NCI-H774 (cell line): ENCODE data around the gene CNTF.
A peak's percentile ranks its signal among the peaks of the same experiment; 100 is the strongest.

Source experiments
- DNase-seq: peaks from one replicate; lab custom pipeline; 2025; lab: John Stamatoyannopoulos, UW

The CNTF gene

DNA sequence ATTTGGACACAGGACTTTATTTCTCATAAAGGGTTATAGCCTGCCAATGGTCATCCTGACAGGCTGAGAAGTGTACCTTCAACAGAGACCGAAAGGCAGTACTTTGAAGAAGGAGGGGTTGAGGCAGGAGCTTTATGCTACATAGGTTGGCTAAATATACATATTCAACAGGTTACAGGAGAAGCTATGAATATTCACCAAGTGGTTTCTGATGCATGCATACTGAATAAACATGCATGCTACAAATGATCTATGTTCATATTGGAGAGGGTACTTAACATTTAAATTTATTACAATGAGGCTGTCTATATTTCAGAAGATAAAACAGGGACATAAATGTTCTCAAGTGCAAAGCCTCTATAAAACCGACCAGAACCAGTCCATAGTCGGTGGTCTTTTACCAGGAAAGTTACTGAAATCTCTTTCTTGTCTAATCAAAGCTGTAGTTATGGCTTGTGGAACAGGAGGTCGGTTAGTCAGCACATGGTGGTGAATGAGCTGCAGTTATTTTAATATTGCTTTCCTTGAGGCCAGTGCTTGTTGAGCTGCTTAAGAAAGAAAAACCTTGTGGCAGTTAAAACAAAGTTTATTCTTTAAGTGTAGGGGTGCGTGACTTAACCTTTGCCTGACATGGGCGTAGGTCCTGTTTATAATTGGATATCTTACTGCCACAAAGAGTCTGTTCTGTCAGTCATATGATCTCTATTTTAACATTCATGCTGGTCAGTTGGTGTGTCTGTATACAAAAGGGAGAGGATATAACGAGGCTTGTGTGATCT, 19.5 kb downstream of the CNTF start:
- DNase-seq, result no peak

DNA sequence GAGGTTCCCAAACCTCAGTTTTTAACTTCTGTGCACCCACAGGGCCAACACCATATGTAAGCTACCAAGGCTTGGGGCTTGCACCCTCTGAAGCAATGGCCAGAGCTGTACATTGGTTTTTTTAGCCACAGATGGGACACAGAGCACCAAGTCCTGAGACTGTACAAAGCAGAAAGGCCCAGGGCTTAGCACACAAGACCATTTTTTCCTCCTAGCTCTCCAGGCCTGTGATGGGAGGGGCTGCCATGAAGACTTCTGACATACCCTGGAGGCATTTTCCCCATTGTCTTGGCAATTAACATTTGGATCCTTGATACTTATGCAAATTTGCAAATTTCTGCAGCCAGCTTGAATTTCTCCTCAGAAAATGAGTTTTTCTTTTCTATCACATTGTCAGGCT, 23.4 kb downstream of the CNTF start:
- no peak for DNase-seq

DNA sequence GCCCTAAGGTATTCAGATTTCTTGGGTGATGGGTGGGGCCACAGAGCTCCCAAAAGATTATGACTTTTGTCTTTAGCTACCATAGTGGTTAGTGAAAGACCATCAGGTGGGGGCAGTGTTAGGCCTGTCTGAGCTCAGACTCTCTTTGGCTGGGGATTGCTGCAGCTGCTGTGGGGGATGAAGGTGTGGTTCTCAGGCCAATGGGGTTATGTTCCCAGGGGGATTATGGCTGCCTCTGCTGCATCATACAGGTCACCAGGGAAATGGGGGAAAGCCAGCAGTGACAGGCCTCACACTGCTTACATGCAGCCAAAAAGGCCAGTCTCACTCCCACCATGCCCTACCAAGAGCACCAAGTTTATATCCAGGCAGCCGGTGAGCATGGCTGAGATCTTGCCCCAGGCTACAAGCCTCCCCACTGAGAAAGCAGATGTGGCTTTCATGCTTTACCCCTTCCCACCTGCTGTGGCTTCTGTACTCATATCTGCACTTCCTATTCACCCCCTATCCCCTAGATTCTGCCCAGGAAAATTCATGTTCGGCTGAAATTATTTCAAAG, 24.8 kb downstream of the CNTF start:
- DNase-seq, result no peak

DNA sequence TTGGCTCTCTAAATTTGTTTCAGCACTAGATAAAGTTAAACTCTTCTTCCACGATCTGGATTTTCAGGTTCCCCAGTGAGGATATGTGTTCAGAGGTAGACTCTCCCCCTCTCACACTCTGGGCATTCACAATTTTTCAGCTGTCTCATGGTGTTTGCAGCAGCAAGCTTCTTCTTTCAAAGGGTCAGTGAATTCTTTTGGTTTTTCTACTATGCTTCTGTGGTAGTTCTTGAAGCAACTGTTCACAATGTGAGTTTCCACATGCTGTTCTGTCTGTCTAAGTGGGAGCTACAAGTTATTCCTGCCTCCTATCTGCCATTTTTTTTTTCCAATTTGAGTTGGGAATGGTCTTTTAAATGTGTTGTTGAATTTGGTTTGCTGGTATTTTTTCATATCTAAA, 25.4 kb downstream of the CNTF start:
- no peak for DNase-seq

DNA sequence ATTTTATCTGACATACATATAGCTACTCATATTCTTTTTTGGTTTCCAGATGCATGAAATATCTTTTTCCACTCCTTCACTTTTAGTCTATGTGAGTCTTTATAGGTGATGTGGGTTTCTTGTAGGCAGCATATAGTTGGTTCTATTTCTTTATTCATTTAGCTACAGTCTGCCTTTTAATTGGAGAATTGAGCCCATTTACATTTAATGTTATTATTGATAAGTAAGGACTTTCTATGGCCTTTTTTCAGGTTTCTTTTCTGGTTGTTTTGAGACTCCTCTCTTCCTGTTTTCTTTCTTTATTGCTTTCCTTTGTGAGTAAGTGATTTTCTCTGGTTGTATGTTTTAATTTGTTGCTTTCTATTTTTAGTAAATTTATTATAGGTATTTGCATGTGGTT, 27.2 kb downstream of the CNTF start:
- no peak for DNase-seq

DNA sequence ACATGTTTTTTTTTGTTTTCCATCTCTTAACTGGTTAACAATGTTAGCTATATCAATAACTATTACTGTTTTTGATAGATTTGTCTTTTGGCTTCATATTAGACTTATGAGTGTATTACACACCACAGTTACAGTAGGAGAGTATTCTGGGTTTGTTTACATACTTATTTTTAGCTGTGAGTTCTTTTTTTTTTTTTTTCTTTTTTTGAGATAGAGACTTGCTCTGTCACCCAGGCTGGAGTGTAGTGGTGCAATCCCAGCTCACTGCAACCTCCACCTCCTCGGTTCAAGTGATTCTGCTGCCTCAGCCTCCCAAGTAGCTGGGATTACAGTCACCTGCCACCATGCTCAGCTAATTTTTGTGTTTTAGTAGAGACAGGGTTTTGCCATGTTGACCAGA, 28.0 kb downstream of the CNTF start:
- no peak for DNase-seq

DNA sequence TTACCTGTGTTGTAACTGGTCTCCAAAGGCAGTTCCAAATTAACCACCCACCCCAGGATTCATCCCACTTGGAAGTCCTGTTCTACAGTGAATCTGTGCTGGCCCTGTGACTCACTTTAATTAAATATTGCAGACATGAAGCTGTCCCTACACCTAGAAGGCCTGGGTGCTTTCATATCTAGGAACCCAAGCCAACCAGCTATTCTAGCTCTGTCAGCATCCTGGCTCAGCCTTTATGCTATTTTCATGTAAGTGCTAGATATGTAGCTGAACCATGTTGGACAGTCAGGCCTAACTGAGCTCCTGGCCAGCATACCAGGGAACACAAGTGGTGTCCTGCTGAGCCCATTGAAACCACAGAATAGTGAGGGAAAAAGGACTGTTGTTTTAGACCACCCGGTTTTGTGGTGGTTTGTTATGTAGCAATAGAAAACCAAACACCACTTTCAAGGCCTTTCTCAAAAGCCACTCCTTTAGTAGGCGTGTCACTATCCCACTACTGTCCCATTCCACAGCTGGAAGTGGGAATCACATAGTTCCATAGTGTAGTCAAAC, 30.3 kb downstream of the CNTF start:
- DNase-seq, result no peak

DNA sequence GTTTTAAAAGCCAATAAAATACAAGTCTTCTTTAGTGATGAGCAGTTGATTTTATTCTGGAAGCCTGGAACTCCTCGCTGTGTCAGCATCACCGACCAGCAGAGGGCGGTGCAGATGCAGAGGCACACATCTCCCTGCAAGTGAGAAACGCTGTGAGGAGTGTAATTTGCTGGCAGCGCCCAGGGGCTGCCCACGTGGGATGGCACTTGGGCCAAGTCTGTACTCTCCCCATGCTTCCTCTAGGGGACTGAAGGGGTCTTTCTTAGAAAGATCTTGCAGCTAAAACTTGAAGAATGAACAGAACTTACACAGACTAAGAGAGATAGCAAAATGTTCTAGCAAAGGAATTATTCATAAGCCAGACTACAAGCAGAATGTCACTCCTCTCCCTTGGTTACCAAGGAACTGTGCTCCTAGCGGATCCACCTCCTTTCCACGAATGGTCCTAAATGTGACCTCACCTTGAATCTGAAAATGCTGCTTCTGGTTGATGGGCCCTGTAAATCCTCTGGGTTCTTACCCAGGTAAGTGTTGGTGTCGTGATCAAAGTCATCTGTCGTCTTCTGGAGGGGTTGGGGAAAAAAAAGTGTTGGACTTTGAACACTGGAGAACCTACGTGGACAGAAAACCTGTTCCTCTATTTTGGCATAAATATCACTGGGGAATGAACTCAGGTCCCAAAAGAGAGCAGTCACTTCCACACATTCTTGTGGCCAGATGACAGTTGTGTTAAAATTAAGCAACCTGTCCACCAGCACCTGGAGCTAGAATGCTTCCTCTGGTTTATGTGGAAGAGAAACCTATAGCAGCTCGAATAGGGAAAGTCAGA, 31.8 kb downstream of the CNTF start:
- DNase-seq, result peak; percentile 55

DNA sequence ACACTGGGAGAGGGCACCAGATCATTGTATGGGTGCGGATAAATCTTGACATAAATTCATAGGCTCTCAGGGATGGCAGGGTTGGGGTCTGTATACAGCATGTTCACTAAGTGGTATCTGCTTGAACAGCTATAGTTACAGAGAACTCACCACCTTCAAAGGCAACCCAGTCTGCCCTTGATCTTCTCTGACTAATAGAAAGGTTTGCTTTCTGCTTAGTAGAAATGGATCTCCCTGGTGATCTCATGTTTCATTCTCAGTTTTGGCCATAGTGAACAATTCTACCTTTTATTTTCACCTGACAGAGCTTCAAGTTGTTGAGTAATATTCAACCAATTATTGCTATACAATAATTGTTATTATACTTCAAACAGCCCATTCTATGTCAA, 32.4 kb downstream of the CNTF start:
- DNase-seq, result no peak

DNA sequence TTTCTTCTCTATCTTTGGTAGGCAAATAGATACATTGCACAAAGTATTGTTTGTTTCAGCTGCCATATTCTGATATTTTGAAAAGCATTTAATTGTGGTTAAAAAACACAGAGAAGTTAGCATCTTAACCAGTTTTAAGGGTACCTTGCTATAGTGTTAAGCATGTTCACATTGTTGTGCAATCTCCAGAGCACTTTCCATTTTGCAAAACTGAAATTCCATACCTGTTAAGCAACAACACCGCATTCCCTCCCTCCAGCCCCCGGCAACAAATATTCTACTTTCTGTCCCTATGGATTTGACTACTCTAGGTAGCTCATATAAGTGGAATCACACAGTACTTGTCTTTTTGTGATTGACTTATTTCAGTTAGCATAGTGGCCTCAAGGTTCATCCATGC, 33.9 kb downstream of the CNTF start:
- no peak for DNase-seq

DNA sequence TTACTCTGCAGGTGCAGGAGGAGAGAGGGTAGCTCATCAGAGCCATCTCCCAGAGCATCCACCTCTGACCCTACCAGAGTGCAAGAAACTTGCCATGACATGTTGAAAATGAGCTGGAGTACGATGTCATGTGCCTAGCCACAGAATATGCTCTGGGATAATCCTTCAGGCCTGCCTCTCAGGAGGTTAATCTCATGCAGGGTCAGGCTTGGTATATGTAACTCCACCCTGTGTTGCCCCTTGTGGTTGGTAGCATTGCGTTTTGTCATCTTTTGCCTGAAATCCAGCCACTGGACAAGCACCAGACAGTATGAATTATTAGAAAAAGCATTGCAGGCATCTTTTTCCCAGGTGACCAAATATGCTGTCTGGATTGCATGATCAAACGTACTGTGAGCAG, 36.2 kb downstream of the CNTF start:
- no peak for DNase-seq

DNA sequence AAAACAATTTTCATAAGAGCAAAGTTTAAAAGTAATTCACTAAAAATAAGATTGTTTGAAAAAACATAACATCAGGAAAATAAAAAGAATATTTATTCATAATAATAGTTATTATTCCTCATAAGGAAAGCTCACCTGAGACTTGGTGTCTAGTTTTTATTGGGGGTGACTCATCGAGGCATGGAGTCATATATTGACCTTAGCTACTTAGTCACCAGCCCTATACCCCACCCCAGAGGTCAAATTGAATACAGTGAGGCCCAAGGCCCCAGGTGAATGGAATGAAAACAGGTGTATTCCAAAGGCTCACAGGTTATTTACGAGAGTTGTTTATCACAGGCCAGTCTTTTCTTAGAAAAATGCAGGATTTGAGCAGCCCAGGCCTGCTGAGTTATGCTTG, 36.9 kb downstream of the CNTF start:
- no peak for DNase-seq

DNA sequence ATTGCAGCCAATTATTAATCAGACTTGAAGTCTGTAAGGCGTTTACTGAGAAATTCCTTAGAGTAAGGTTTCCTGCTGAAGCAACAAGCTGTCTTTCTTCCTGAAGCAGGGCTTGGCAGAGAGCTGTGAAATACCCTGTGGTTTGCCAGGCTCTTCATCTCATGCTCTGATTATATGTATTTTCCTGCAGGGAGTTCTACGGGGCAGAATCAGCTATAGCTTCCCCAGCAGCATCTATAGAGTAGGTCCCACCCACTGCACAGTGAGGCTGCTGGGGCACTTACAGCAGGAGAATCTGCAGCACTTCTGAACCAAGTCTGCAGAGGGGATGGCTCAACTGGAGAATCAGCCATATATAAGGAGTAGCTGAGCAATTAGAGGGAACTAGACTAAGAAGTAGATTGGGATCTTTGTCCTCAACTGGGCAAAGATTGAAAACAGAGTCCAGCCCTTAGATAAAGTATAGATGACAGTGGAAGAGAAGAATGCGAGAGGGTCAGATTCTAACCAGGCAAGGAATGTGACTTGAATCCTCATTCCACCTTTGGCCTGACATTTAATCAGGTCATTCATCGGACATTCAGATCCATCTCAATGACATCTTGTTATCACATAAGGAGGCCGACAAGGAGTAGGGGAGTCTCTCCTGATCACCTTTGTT, 37.6 kb downstream of the CNTF start:
- DNase-seq, result no peak

DNA sequence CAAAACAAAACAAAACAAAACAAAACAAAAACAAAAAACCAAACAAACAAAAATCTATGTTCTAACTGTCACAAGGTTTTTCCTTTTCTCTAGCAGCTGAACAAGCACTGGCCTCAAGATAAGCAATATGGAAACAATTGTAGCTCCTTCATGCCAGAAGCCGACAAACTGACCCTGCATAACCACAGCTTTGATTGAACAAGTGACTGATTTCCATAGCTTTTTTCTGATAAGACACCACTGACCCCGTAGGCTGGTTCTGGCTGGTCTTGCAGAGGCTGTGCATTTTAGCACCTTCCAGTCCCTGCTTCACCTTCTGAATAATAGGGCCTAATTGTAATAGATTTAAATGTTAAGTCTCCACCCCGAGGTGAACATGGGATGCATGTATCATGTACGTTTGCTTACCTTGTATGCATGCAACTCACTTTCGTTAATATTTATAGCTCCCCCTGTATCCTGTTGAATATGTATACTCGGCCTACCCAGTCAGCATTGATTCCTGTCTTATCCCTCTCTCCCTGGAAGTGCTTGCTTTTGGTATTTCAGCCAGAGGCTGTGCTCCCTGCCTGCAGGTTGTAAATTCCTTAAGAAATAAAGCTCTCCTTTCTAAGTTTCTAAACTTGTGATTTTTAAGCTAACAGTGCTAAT, 49.6 kb downstream of the CNTF start:
- DNase-seq, result no peak

DNA sequence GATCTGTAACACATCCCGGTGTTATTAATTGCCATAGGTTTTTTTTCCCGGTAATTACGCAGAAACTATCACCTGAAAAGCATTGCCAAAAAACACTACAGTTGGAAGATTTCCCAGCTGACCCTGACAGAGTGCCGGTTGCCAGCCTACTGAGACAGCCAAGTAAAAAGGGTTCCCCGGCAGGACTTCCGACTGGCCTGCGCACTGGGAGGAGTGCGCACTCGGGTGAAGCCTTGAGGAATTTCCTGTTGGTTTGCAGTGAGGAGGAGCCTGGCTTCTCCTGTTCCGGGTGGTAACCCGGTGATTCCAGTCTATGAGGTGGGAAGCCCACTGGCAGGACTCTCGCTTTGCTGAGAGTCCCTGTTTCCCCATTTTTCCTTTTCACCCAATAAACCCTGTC, 52.1 kb downstream of the CNTF start:
- no peak for DNase-seq
